Neural cell (in vitro differentiated cells): ENCODE data around the gene DHRS3. TPM values are rescaled to one million over a fixed set of nuclear protein-coding genes. Genes with fewer than 3 reads are reported as not detected.

Source experiments
- H2AFZ ChIP-seq: fragments of 200-600, 300-800 bp; sonication (generic), shearing (Covaris generic); 2 replicates; pipeline ENCODE4 v1.6.0; 2014; ENCODE audit warnings: low read depth, mild to moderate bottlenecking, antibody characterized with exemption, low read length, moderate library complexity
- H3F3A ChIP-seq: fragments of 200-600 bp; shearing (Covaris generic); 2 replicates; pipeline ENCODE4 v1.6.1; 2016; ENCODE audit warnings: mild to moderate bottlenecking, moderate library complexity, mixed read lengths, antibody characterized with exemption, low read length; ENCODE audit not compliant: insufficient read depth, poor library complexity, severe bottlenecking
- H3K27ac ChIP-seq: fragments of 200-600, 300-800 bp; sonication (generic), shearing (Covaris generic); 2 replicates; pipeline ENCODE4 v1.5.1; 2014; ENCODE audit warnings: mild to moderate bottlenecking, low read length, moderate library complexity
- H3K27me3 ChIP-seq: fragments of 300-800, 200-600 bp; sonication (generic), shearing (Covaris generic); 2 replicates; pipeline ENCODE4 v1.6.0; 2014; ENCODE audit warnings: mild to moderate bottlenecking, low read depth, low read length, moderate library complexity; ENCODE audit not compliant: insufficient read depth
- H3K36me3 ChIP-seq: fragments of 300-800, 200-600 bp; sonication (generic), shearing (Covaris generic); 2 replicates; pipeline ENCODE4 v1.5.1; 2014; ENCODE audit warnings: mild to moderate bottlenecking, antibody characterized with exemption, low read length, moderate library complexity; ENCODE audit not compliant: insufficient read depth
- H3K4me2 ChIP-seq: fragments of 300-800, 200-600 bp; sonication (generic), shearing (Covaris generic); 2 replicates; pipeline ENCODE4 v1.6.0; 2014; ENCODE audit warnings: mild to moderate bottlenecking, low read length
- H3K4me3 ChIP-seq: fragments of 300-800, 200-600 bp; sonication (generic), shearing (Covaris generic); 2 replicates; pipeline ENCODE4 v1.5.1; 2014; ENCODE audit warnings: mild to moderate bottlenecking, low read length, moderate library complexity
- H3K79me2 ChIP-seq: fragments of 200-600 bp; shearing (Covaris generic); replicated peaks from 2 replicates; pipeline ENCODE4 v1.6.0; 2014; ENCODE audit warnings: mild to moderate bottlenecking, low read length, moderate library complexity; ENCODE audit not compliant: insufficient read depth
- H3K9ac ChIP-seq: fragments of 300-800, 200-600 bp; sonication (generic), shearing (Covaris generic); 2 replicates; pipeline ENCODE4 v1.6.1; 2016; ENCODE audit warnings: mild to moderate bottlenecking, low read length, mixed read lengths
- H3K9me2 ChIP-seq: fragments of 200-600 bp; shearing (Covaris generic); 2 replicates; pipeline ENCODE4 v1.6.1; 2016; ENCODE audit warnings: mild to moderate bottlenecking, low read length, mixed read lengths; ENCODE audit not compliant: insufficient read depth
- H3K9me3 ChIP-seq: fragments of 200-600, 300-800 bp; sonication (generic), shearing (Covaris generic); 2 replicates; pipeline ENCODE4 v1.6.1; 2016; ENCODE audit warnings: mild to moderate bottlenecking, mixed run types, low read length, moderate library complexity, mixed read lengths
- H4K20me1 ChIP-seq: fragments of 200-600 bp; shearing (Covaris generic); 2 replicates; pipeline ENCODE4 v1.6.1; 2016; ENCODE audit warnings: mild to moderate bottlenecking, mixed run types; ENCODE audit not compliant: insufficient read depth
- EP300 ChIP-seq: fragments of 450-650 bp; conservative IDR thresholded peaks from 2 replicates; pipeline ENCODE4 v1.6.1; 2014; ENCODE audit warnings: antibody characterized with exemption, mild to moderate bottlenecking, moderate library complexity; ENCODE audit not compliant: poor library complexity, severe bottlenecking
- EZH2 ChIP-seq: fragments of 200-600, 300-800 bp; shearing (Covaris generic), sonication (generic); IDR thresholded peaks from 2 replicates; pipeline ENCODE4 v1.6.1; 2014; ENCODE audit warnings: antibody characterized with exemption, low read length, borderline replicate concordance, mild to moderate bottlenecking; ENCODE audit not compliant: insufficient read depth, poor library complexity, severe bottlenecking
- MXI1 ChIP-seq: fragments of 450-650 bp; conservative IDR thresholded peaks from 2 replicates; pipeline ENCODE4 v1.6.1; 2014; ENCODE audit warnings: antibody characterized with exemption, mild to moderate bottlenecking; ENCODE audit not compliant: poor library complexity, severe bottlenecking
- POLR2AphosphoS5 ChIP-seq: IDR thresholded peaks from 2 replicates; pipeline ENCODE4 v1.6.1; 2012
- RAD21 ChIP-seq: fragments of 450-650 bp; conservative IDR thresholded peaks from 2 replicates; pipeline ENCODE4 v1.6.1; 2014; ENCODE audit warnings: antibody characterized with exemption, mild to moderate bottlenecking, moderate library complexity
- REST ChIP-seq: IDR thresholded peaks from 2 replicates; pipeline ENCODE4 v1.6.1; 2012; ENCODE audit warnings: borderline replicate concordance
- SMC3 ChIP-seq: fragments of 450-650 bp; conservative IDR thresholded peaks from 2 replicates; pipeline ENCODE4 v1.6.1; 2014; ENCODE audit warnings: antibody characterized with exemption, mild to moderate bottlenecking, moderate library complexity; ENCODE audit not compliant: poor library complexity
- TAF1 ChIP-seq: IDR thresholded peaks from 2 replicates; pipeline ENCODE4 v1.6.1; 2012; ENCODE audit warnings: low read depth
- polyA plus RNA-seq: library from polyadenylated mRNA; depleted of rRNA; stranded (reverse); fragments of >200 nt; gene quantifications from 2 replicates; pipeline ENCODE4 v1.2.3, GENCODE V29; 2014
- TF ChIP-seq, protein P1 (sequence below): fragments of 450-650 bp; IDR thresholded peaks from 2 replicates; pipeline ENCODE4 v1.5.1; 2014; ENCODE audit warnings: antibody characterized with exemption, mild to moderate bottlenecking, moderate library complexity; ENCODE audit not compliant: poor library complexity, severe bottlenecking

DHRS3 gene
- polyA plus RNA-seq, 1 donor from 2014 or later = 0.22 TPM

DNA sequence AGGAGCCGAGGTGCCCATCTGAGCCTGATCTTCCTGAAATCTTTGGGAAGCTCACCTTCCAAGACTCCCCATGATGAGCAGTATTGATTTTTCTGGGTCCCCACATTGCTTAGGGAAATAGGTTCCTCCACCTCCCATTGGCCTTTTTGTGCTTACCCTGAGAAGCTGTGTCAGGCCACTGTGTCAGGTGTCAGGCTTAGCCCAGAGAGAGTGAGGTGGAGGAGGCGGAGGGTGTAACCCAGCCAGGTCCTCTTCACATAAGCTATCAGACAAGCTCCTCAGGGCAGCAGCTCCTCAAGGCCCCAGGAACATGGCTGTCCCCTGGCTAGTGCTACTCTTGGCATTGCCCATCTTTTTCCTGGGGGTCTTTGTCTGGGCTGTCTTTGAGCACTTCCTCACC is 26.2 kb upstream of the DHRS3 start:
- Histone ChIP-seq H3K9me2 (no peaks in the 10 kb centered on the region), H3K27ac (no peak overlapping the region), H3K4me3 (no peak overlapping the region), H3K79me2 (no peaks in the 10 kb centered on the region), H2AFZ (no peak overlapping the region), H3K27me3 (no peaks in the 10 kb centered on the region), H3K36me3 (no peaks in the 10 kb centered on the region), H4K20me1 (no peaks in the 10 kb centered on the region), H3F3A (no peaks in the 10 kb centered on the region), H3K9me3 (no peaks in the 10 kb centered on the region), H3K4me2 (no peak overlapping the region), H3K9ac (no peak overlapping the region)
- TF ChIP-seq SMC3 = no peak

DNA sequence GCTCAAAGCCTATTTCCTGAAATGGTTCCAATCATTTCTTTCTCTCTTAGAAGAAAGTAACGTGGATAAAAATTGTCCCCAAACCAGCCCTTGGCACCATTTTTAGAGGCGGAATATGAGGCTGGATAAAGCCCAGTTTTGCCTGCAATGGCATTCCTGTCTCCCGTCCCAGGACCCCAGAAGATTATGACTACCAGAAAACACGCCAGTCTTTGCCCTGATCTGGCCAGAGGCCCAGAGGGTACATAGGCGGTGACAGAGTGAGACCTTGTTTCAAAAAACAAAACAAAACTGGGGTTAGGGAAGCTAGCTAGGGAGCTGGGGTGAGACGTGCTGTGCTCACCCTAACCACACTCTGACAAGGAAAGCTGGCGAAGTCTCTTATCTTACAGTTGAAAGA is 25.8 kb upstream of the DHRS3 start, which contains the start of gene AADACL4:
AADACL4 (plus strand) TSS at position 301 of the 400 bp plus-strand sequence. CDS start 462 bp downstream, outside the sequence.
- TF ChIP-seq TAF1 (no peak), EP300 (no peak), POLR2AphosphoS5 (no peak), EZH2 (no peak), REST (no peak)
- TF ChIP-seq, protein P1, sequence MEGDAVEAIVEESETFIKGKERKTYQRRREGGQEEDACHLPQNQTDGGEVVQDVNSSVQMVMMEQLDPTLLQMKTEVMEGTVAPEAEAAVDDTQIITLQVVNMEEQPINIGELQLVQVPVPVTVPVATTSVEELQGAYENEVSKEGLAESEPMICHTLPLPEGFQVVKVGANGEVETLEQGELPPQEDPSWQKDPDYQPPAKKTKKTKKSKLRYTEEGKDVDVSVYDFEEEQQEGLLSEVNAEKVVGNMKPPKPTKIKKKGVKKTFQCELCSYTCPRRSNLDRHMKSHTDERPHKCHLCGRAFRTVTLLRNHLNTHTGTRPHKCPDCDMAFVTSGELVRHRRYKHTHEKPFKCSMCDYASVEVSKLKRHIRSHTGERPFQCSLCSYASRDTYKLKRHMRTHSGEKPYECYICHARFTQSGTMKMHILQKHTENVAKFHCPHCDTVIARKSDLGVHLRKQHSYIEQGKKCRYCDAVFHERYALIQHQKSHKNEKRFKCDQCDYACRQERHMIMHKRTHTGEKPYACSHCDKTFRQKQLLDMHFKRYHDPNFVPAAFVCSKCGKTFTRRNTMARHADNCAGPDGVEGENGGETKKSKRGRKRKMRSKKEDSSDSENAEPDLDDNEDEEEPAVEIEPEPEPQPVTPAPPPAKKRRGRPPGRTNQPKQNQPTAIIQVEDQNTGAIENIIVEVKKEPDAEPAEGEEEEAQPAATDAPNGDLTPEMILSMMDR = no peak
- H3K27me3 ChIP-seq = no peaks in the 10 kb centered on the region
- H3K9me2 ChIP-seq = no peaks in the 10 kb centered on the region

DNA sequence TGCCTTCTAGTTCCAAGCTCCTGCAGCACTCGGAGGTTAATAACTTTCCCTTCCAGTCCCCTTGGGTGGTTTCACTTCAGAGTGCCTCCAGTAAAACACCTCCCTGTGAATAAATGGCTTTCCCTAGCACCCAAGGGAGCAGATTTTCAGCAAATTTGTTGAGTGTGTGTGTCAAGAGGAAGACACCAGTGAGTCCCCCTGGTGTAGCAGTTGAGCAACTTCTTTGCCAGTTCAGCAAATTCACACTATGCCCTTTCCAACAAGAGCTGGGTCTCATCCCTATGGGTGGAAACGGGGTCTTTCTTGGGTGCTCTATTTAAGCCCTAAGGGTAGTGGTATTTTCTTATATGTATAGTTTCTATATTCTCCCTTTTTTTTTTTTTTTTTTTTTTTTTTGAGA is 25.1 kb upstream of the DHRS3 start:
- Histone ChIP-seq H3K27ac (no peak overlapping the region), H3K27me3 (no peaks in the 10 kb centered on the region), H2AFZ (no peak overlapping the region), H3K4me3 (no peak overlapping the region), H3K9ac (no peak overlapping the region), H3F3A (no peaks in the 10 kb centered on the region), H3K79me2 (no peaks in the 10 kb centered on the region), H4K20me1 (no peaks in the 10 kb centered on the region), H3K4me2 (no peak overlapping the region), H3K9me2 (no peaks in the 10 kb centered on the region), H3K9me3 (no peaks in the 10 kb centered on the region), H3K36me3 (no peaks in the 10 kb centered on the region)
- TF ChIP-seq REST (no peak), POLR2AphosphoS5 (no peak), SMC3 (no peak), MXI1 (no peak), EP300 (no peak), EZH2 (no peak), RAD21 (no peak), TAF1 (no peak)
- TF ChIP-seq, protein P1 = no peak

More for the DNA sequence above, 25.8 kb upstream of the DHRS3 start, which contains the start of gene AADACL4:
- Histone ChIP-seq H3K36me3 (no peaks in the 10 kb centered on the region), H3K79me2 (no peaks in the 10 kb centered on the region), H3F3A (no peaks in the 10 kb centered on the region), H2AFZ (no peak within 1 kb of the TSS), H3K9ac (no peak within 1 kb of the TSS), H4K20me1 (no peaks in the 10 kb centered on the region), H3K4me3 (no peak within 1 kb of the TSS), H3K27ac (no peak within 1 kb of the TSS), H3K9me3 (no peaks in the 10 kb centered on the region), H3K4me2 (no peak within 1 kb of the TSS)
